Fibroblast of the aortic adventitia (primary cell): ENCODE data around the gene NBAS. TPM values are rescaled to one million over a fixed set of nuclear protein-coding genes. Genes with fewer than 3 reads are reported as not detected.
"Not testable (repeated sequence)": the region's sequence is repeated elsewhere in the genome, so short reads cannot be mapped to it uniquely, and the experiment has no call there.

Experiments
- DNase-seq: peaks from one replicate; pipeline ENCODE4 v3.0.0-alpha.2; 2010; ENCODE audit warnings: low read depth
- H3K4me3 ChIP-seq: 2 replicates; pipeline ENCODE4 v1.5.1; 2011; ENCODE audit warnings: low read depth, mild to moderate bottlenecking, control low read depth, low read length, moderate library complexity
- total RNA-seq: library from RNA; depleted of rRNA; stranded (reverse); fragments of >200 nt; gene quantifications from 2 replicates; pipeline ENCODE4 v1.2.3, GENCODE V29; 2012; ENCODE audit warnings: low replicate concordance
- TF ChIP-seq, protein P1 (sequence below): IDR thresholded peaks from 2 replicates; pipeline ENCODE4 v1.5.1; 2011; ENCODE audit warnings: mild to moderate bottlenecking, low read length, control low read depth, inconsistent platforms; ENCODE audit not compliant: insufficient read depth

Gene NBAS
- total RNA-seq, 1 donor: 76.0 TPM

DNA sequence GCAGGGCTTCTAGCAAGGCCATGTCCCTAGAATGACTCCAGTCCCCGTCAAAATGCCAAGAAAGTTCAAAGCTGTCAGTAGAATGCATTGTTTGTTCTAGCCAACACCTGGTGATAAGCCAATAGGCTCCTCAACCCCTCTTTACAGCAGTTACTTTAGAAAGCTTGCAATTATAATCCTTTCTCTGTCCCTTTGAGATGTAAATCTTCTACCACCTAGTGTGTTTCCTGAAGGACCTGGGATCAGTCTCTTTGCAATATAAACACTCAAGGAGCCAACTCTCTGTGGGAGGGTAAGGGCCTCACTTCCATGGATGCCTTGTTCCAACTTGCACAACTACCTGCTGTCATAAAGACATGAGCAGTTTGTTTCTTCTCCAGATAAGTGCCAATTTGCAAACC, 301.8 kb downstream of the NBAS start:
- DNase-seq: no peak
- H3K4me3 ChIP-seq: no peak overlapping the region
- TF ChIP-seq, protein P1, sequence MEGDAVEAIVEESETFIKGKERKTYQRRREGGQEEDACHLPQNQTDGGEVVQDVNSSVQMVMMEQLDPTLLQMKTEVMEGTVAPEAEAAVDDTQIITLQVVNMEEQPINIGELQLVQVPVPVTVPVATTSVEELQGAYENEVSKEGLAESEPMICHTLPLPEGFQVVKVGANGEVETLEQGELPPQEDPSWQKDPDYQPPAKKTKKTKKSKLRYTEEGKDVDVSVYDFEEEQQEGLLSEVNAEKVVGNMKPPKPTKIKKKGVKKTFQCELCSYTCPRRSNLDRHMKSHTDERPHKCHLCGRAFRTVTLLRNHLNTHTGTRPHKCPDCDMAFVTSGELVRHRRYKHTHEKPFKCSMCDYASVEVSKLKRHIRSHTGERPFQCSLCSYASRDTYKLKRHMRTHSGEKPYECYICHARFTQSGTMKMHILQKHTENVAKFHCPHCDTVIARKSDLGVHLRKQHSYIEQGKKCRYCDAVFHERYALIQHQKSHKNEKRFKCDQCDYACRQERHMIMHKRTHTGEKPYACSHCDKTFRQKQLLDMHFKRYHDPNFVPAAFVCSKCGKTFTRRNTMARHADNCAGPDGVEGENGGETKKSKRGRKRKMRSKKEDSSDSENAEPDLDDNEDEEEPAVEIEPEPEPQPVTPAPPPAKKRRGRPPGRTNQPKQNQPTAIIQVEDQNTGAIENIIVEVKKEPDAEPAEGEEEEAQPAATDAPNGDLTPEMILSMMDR: no peak

DNA sequence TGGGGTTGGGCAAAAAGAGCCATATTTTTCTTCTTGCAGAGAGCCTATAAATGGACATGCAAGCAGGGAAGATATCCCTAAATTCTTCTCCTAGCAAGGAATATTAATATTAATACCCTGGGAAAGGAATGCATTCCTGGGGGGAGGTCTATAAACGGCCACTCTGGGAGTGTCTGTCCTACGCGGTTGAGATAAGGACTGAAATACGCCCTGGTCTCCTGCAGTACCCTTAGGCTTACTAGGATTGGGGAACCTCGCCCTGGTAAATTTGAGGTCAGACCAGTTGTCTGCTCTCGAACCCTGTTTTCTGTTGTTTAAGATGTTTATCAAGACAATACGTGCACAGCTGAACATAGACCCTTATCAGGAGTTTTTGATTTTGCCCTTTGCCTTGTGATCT, 302.7 kb downstream of the NBAS start:
- not testable (repeated sequence) for H3K4me3 ChIP-seq, DNase-seq

DNA sequence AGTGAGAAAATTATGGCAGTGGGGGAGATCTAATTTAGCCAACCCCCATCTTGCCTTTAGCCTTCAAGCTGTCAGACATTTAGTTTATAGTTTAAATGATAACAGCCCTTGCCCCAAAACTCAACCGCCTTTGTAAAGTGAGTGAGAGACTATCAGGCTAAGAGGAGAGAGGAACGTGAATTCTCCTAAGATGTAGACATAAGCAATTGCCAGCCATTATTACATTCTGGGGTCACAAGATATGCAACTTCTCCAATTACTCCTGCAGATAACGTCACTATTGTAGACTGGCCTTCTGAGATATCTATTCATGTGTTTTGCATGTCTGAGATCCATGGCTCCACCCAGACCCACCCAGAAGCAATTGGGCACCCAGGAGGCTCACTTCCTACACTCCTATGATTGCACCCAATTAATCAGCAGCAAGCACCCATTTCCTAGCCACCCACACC, 307.3 kb downstream of the NBAS start:
- no peak overlapping the region for H3K4me3 ChIP-seq
- DNase-seq: no peak
- TF ChIP-seq, protein P1: no peak

DNA sequence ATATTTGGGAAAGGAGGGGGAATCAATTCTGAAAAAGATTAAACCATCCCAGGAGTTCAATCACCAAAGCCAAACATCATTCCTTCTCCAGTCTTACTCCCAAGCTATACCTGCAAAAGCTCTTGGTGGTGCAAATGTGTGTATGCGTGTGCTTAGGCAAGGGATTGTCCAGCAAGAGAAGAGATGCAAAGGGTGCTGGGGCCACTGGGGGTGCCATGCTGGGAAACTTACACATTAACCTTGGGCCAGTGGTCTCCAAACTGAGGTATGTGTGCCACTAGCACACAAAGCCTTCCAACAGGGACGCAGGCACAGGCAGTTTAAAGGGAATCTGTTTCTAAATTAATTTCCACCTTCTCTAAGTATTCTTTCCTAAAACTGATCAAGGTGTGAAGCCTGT, 307.9 kb downstream of the NBAS start:
- DNase-seq: no peak
- H3K4me3 ChIP-seq: no peak overlapping the region
- TF ChIP-seq, protein P1: no peak

DNA sequence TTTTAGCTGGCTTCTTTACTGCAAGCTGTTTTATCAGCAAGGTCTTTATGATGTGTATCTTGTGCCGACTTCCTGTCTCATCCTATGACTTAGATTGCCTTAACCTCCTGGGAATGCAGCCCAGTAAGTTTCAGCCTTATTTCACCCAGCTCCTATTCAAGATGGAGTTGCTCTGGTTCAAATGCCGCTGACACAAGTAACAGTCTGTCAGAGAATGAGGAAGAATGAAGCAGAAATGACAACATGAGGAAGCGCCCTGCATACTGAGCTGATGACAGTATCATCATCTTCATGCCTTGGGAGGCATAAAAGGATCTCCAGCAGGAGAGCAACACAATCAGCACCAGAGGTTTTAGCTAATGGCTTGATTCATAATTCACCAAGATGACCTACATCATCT, 309.4 kb downstream of the NBAS start:
- no peak for DNase-seq
- TF ChIP-seq, protein P1: no peak
- no peak overlapping the region for H3K4me3 ChIP-seq

DNA sequence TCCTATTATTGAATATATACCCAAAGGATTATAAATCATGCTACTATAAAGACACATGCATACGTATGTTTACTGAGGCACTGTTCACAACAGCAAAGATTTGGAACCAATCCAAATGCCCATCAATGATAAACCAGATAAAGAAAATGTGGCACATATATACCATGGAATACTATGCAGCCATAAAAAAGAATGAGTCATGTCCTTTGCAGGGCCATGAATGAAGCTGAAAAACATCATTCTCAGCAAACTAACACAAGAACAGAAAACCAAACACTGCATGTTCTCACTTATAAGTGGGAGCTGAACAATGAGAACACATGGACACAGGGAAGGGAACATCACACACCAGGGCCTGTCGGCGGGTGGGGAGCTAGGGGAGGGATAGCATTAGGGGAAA, 310.2 kb downstream of the NBAS start:
- not testable (repeated sequence) for DNase-seq

DNA sequence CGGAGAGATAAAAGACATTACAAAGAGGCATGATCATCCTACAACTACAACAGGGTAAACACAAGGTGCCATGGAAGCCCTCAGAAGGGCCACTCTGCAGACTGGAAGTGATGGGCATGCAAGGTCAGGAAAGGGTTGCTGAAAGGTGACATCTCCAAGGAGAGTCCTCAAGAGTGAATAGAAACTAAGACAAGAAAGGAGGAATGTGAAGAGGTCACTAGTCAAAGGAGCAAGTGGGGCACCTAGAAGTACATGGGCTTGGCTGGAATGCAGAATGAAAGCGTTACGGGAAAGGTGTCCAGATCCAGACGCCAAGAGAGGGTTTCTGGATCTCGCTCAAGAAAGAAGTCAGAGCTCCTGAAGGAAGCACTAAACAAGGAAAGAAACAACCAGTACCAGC, 314.3 kb downstream of the NBAS start:
- TF ChIP-seq, protein P1: no peak
- no peak for DNase-seq
- H3K4me3 ChIP-seq: no peak overlapping the region

More for the DNA sequence above, 310.2 kb downstream of the NBAS start:
- not testable (repeated sequence) for H3K4me3 ChIP-seq

DNA sequence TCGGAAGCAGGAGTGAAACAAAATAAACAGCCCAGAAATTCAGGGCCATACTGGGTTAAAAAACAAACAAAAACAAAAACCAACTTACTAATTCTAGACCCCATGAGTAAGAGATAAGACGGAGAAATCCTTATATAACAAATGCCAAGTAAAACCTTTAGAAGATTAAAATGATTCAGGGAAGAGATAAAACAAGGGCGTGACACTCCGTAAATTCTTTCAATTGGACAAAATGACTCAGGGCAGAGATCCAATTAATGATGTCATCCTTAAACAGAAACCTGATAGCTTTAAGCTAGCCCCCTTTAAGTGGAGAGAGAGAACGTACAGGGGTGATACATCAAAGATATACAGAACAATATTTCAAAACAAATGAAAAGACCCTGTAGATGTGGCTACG, 317.4 kb downstream of the NBAS start:
- no peak overlapping the region for H3K4me3 ChIP-seq
- peak; percentile 69 for DNase-seq
- TF ChIP-seq, protein P1: no peak
